Breast epithelium (tissue), 4 donors: ENCODE data around the gene KCNG4. TPM values are rescaled to one million over a fixed set of nuclear protein-coding genes. Genes with fewer than 3 reads are reported as not detected.
A peak's percentile ranks its signal among the peaks of the same experiment; 100 is the strongest.

Experiments used
- DNase-seq, 2 donors: peaks; one replicate each; pipeline ENCODE4 v3.0.0-alpha.2; 2019; ENCODE audit warnings: low spot score in 2 of 2
- H3K27ac ChIP-seq, 2 donors: fragments of 200-600 bp; sonication (generic) in 1 of 2; one replicate each; pipeline ENCODE4 v1.5.1; 2016 to 2019; ENCODE audit warnings: mild to moderate bottlenecking in 1 of 2
- H3K27me3 ChIP-seq, 2 donors: fragments of 200-600 bp; sonication (generic) in 1 of 2; one replicate each; pipeline versions ENCODE4 v1.5.1 to v1.6.0; 2017 to 2019; ENCODE audit warnings: control low read depth in 1 of 2, mild to moderate bottlenecking in 1 of 2
- H3K36me3 ChIP-seq: fragments of 200-600 bp; one replicate; pipeline ENCODE4 v1.5.1; 2019
- H3K4me1 ChIP-seq, 2 donors: fragments of 200-600 bp; sonication (generic); one replicate each; pipeline ENCODE4 v1.5.1; 2016 to 2019; ENCODE audit warnings: control low read depth in 1 of 2
- H3K4me3 ChIP-seq, 3 donors: fragments of 200-600 bp; sonication (generic); 1 replicate in 2 of 3; 2 replicates in 1 of 3; pipeline ENCODE4 v1.5.1; 2016 to 2019; ENCODE audit warnings: mild to moderate bottlenecking in 3 of 3, moderate library complexity in 2 of 3
- H3K9me3 ChIP-seq, 2 donors: fragments of 200-600 bp; sonication (generic) in 1 of 2; one replicate each; pipeline ENCODE4 v1.5.1; 2016 to 2019; ENCODE audit warnings: control low read depth in 1 of 2
- POLR2A ChIP-seq: fragments of 450-650 bp; IDR thresholded peaks from one replicate; pipeline ENCODE4 v1.6.1; 2016; ENCODE audit warnings: antibody characterized with exemption, mild to moderate bottlenecking, moderate library complexity
- POLR2AphosphoS5 ChIP-seq, 3 donors: sonication (generic); formaldehyde crosslinking; IDR thresholded peaks; one replicate each; pipeline ENCODE4 v1.6.1; 2017; ENCODE audit warnings: antibody characterized with exemption in 3 of 3
- intact Hi-C: fragments of 100-400 bp; cut with DNase I; formaldehyde crosslinking; loops from one replicate; pipeline ENCODE4 v1.15.1; 2023; ENCODE audit warnings: low total_unique reads
- total RNA-seq, 3 donors: library from RNA; depleted of rRNA; stranded (reverse); fragments of >200 nt; gene quantifications; one replicate each; pipeline ENCODE4 v1.1.0, GENCODE V29; 2016
- TF ChIP-seq, protein P1 (sequence below), 3 donors: fragments of 450-650 bp; IDR thresholded peaks; one replicate each; pipeline ENCODE4 v1.5.1; 2016 to 2017; ENCODE audit warnings: antibody characterized with exemption in 3 of 3, mild to moderate bottlenecking in 3 of 3, moderate library complexity in 3 of 3

Gene KCNG4
- total RNA-seq, 3 donors from 2014 or later = not detected

DNA sequence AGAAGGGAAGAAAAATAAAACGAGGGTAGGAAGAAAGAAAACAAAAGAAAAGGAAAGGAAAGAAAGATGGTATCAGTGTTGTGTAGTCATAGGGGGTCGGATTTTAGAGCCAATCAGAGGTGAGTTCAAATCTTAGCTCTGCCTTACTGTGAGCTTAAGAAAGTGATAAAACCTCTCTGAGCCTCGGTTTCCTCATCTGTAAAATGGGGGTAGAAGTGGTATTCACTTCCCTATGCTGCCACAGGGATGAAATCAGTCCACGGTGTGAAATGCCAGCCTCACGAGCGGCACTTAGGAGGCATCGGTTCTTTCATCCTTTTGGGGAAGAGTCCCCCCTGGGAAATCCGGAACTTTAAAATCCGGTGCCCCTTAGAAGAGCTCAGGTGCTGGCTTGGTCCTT, 6.1 kb downstream of the KCNG4 start:
- Histone ChIP-seq H3K27ac (no peak overlapping the region), H3K9me3 (no peaks in the 10 kb centered on the region), H3K4me3 (no peak overlapping the region), H3K27me3 (peaks cover 0 to 3% of the 10 kb centered on the region in 2 donors), H3K36me3 (no peaks in the 10 kb centered on the region), H3K4me1 (no peaks in the 10 kb centered on the region)
- no peak for DNase-seq
- intact Hi-C loops = no loop called here
- TF ChIP-seq POLR2AphosphoS5 (IDR thresholded peaks at IDR 0.05) = no peak
- TF ChIP-seq, protein P1, sequence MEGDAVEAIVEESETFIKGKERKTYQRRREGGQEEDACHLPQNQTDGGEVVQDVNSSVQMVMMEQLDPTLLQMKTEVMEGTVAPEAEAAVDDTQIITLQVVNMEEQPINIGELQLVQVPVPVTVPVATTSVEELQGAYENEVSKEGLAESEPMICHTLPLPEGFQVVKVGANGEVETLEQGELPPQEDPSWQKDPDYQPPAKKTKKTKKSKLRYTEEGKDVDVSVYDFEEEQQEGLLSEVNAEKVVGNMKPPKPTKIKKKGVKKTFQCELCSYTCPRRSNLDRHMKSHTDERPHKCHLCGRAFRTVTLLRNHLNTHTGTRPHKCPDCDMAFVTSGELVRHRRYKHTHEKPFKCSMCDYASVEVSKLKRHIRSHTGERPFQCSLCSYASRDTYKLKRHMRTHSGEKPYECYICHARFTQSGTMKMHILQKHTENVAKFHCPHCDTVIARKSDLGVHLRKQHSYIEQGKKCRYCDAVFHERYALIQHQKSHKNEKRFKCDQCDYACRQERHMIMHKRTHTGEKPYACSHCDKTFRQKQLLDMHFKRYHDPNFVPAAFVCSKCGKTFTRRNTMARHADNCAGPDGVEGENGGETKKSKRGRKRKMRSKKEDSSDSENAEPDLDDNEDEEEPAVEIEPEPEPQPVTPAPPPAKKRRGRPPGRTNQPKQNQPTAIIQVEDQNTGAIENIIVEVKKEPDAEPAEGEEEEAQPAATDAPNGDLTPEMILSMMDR (IDR thresholded peaks at IDR 0.05) = no peak
- no peak for TF ChIP-seq POLR2A

DNA sequence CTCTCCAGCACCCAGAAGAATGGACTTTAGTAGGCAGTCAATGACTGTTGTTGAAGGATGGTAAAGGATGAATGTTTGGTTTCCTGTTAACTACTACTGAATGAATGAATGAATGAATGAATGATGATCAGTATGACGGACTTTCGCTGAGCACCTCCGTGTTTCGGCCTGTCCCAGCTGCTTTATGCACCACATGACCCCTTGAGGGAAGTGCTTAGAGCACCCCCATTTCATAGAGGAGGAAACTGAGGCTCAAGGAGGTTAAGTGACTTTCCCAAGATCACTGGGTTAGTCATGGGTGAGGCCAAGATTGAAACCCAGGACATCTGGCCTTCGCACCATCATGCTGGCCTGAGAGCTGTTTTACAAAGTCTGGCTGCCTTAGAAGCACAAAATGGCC, 6.8 kb downstream of the KCNG4 start:
- TF ChIP-seq, protein P1 (IDR thresholded peaks at IDR 0.05) = no peak
- no peak for TF ChIP-seq POLR2A
- TF ChIP-seq POLR2AphosphoS5 (IDR thresholded peaks at IDR 0.05) = no peak
- H3K4me3 ChIP-seq = no peak overlapping the region
- H3K9me3 ChIP-seq = no peaks in the 10 kb centered on the region
- no peak overlapping the region for H3K27ac ChIP-seq
- H3K27me3 ChIP-seq = no peaks in the 10 kb centered on the region
- DNase-seq = no peak
- intact Hi-C loops = no loop called here
- H3K4me1 ChIP-seq = no peaks in the 10 kb centered on the region
- no peaks in the 10 kb centered on the region for H3K36me3 ChIP-seq

DNA sequence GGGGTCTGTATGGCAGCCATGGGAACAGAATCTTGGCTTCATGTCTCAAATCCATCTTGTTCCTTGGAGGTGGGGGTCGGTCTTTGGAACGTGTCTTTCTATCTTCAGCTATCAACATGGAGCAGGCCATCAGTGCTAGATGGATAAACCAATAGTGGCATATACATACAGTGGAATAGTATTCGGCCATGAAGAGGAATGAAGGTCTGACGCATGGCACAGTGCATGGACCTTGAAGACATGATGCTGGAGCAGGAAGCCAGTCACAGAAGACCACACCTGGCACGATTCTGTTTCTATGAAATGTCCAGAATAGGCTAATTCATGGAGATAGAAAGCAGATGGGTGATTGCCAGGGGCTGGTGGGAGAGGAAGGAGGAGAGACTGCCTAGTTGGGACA, 7.8 kb downstream of the KCNG4 start:
- no peak overlapping the region for H3K27ac ChIP-seq
- TF ChIP-seq POLR2A = no peak
- TF ChIP-seq POLR2AphosphoS5 (IDR thresholded peaks at IDR 0.05) = no peak
- TF ChIP-seq, protein P1 (IDR thresholded peaks at IDR 0.05) = no peak
- H3K36me3 ChIP-seq = no peaks in the 10 kb centered on the region
- H3K9me3 ChIP-seq = no peaks in the 10 kb centered on the region
- H3K4me3 ChIP-seq = no peak overlapping the region
- intact Hi-C loops = no loop called here
- no peaks in the 10 kb centered on the region for H3K27me3 ChIP-seq
- no peaks in the 10 kb centered on the region for H3K4me1 ChIP-seq
- no peak for DNase-seq

DNA sequence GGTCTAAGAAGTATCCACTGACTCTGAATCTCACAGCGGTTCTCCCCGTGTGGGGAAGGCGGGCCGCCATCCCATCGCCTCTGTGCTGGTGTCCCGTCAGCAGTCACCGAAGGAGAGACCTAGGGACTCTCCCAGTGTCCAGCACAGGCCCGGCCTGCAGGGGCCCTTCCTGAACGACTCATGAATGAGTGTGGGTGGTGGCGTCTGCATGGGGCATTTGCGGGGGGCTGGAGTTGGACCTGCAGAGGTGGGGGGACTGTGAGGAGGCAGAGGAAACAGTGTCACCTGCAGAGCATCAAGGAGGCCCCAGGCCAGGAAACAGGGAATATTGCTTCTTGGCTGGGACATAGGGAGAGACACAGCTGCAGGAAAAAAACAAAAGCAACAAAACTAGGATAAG, 10.3 kb downstream of the KCNG4 start:
- TF ChIP-seq POLR2AphosphoS5 (IDR thresholded peaks at IDR 0.05) (no peak), POLR2A (no peak)
- TF ChIP-seq, protein P1 (IDR thresholded peaks at IDR 0.05) = no peak
- H3K27ac ChIP-seq = peak overlapping the region in 1 of 2 donors; percentile 19

DNA sequence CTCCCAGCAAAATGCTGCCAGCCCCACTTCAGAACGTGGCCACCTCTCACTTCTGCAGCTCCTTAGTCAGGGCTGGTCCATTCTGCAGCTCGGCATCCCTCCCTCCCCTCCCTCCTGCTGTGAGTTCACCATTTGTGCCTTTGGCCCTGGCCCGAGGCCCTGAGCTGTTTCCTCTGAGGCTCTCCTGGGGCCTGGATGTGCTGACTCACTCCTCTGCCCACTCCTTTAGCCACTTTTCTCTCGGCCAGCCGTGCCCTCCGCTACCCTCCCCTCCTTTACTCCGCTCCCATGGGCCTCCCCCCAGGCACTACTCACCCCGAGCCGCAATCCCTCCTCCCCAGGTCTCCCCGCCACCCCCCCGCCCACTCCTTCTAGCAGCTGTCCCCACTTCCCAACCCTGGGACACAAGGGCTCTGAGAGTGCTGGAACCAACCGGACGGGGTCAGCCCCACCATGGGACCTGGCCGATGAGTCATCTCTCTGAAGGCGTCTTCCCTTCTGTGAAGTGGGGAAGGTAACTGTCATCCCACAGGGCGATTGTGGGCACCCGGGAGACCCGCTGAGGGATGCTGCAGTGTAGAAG, 11.5 kb downstream of the KCNG4 start:
- Histone ChIP-seq H3K36me3 (no peaks in the 10 kb centered on the region), H3K4me1 (no peaks in the 10 kb centered on the region), H3K27ac (peak overlapping the region; percentile 7 to 69), H3K4me3 (peak overlapping the region in 1 of 3 donors; percentile 47), H3K27me3 (no peaks in the 10 kb centered on the region), H3K9me3 (no peaks in the 10 kb centered on the region)
- DNase-seq = peak in 1 of 2 donors; percentile 27
- intact Hi-C loops = no loop called here
- no peak for TF ChIP-seq POLR2AphosphoS5 (IDR thresholded peaks at IDR 0.05)
- TF ChIP-seq, protein P1 (IDR thresholded peaks at IDR 0.05) = no peak

More for the DNA sequence above, 10.3 kb downstream of the KCNG4 start:
- Histone ChIP-seq H3K36me3 (no peaks in the 10 kb centered on the region), H3K4me1 (no peaks in the 10 kb centered on the region), H3K27me3 (no peaks in the 10 kb centered on the region), H3K4me3 (no peak overlapping the region), H3K9me3 (no peaks in the 10 kb centered on the region)
- DNase-seq = no peak
- intact Hi-C loops = no loop called here
